Activated CD4-positive, alpha-beta T cell treated with anti-CD3 and anti-CD28 coated beads, Interleukin-2, amount 50 U/mL, for 24 hours (primary cell): Measurements from ENCODE around the gene DDX39B.
A peak's percentile ranks its signal among the peaks of the same experiment; 100 is the strongest.

Experiments
- DNase-seq, 2 donors: peaks; one replicate each; pipeline ENCODE4 v3.0.0-alpha.2; 2020; ENCODE audit warnings: low read depth in 1 of 2, low spot score in 1 of 2

DDX39B gene

DNA sequence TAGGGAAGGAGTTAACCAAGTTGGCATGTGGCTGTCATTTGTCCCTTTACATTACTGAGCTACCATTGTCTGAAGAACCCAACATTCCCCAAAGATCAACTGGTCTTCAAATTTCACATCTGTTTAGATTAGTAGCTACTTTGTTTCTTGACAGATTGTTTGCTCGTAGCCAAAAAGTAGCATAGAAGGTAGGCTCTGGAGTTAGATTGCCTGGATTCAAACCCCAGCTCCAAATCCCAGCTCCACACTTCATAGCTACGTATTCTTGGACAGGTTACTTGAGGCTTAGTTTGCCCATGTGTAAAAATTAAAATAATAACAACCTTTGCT lies 6.7 kb upstream of the DDX39B start:
- no peak for DNase-seq

DNA sequence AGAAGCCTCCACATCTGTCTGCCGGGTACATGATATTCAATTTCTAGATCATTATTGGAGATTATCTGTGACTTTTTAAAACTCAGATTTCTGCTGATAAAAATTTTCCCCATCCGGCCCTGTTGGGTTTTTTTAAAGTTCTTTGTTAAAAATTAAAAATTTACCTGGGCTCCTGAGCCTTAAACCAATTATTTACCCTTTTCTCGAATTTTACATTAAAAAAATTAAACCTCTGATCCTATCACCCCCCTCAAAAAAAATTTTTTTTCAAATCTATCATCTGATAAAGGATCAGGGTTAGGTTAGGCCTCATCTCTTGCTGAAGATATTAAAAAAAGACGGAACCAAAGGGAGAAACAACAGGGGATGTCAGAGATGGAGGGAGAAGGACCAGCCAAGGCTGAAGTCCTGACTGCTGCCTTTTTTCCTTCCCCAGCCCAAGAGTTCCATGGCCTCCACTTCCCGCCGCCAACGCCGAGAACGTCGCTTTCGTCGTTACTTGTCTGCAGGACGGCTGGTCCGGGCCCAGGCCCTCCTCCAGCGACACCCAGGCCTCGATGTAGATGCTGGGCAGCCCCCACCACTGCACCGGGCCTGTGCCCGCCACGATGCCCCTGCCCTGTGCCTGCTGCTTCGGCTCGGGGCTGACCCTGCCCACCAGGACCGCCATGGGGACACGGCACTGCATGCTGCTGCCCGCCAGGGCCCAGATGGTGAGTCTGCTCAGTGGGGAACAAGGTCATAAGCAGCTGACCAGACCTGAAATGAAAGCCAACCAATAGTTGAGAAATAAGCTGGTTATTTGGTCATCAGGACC lies 6.1 kb upstream of the DDX39B start:
- no peak for DNase-seq

DNA sequence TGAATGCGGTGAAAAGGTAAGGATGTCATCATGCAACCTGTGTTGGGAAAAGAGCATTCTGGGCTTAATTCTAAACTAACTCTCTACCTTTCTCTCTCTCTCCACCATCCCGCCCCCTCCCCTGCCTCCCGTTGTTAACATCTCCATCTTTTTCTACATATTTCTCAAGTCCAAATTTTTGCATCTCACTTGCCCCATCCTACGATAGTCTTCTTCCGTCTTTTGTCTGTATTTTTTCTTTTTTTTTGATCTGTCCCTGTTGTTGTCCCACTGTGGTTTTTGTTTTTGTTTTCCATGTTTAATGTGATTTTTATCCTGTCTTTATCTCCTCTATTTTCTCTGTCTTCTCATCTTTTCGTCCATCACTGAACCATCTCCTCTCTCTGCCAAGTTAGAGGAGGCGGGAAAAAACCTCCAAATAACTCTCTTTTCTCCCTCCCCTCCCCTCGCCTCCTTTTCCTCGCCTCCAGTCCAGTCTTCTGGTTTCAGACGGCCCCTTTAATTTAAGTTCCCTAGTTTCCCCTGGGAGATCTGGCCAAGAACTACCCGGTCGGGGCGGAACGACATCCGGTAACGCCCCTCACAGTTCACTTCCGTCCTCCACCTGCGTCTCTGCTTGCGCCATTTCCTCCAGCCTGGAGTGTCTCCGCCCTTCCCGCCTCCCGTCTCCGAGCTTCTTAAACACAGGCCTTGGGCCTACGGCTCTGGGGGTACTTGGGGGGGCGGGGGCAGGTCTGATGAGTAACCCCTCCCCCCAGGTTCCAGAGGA lies 5.3 kb upstream of the DDX39B start, which contains the start of gene NFKBIL1:
Gene NFKBIL1, plus strand, starts transcription at position 651 of the 769 bp plus-strand sequence. Its CDS starts 87 bp downstream, at position 738.
- DNase-seq, result peak; percentile 77 to 91

DNA sequence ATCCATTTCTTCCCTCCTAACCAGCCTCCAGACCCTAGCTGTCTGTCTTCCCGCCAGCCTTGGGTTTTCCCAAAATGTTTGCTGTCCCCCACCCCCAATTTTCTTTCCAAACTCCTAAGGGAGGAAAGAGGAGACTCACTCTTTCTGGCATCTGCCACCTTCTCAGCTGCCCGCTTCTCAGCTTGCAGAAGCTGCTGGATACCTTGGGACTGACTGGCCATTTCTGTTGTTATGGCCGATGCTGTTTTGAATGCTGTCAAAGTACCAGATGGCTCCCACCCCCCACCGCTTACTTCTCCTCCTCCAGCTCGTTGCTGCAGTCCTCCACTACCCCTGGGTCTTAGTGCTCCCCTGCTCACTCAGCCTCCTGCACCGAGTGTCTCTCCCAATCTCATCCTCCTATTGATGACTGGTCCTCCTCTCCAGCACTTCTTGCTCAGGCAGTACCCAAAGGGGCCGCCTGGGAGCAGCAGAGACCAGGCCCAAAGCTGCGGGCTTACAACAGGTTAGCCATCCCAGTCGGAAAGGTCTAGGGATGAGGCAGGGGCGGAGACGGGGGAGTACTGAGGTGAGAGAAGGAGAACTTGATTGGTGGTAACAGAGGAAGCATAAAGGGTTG lies 4.6 kb upstream of the DDX39B start, which contains the start of gene ATP6V1G2:
Gene ATP6V1G2, minus strand, starts transcription at position 270 of the 619 bp plus-strand sequence. Its CDS starts 49 bp downstream, at position 221.
- DNase-seq, result peak; percentile 77 to 83

DNA sequence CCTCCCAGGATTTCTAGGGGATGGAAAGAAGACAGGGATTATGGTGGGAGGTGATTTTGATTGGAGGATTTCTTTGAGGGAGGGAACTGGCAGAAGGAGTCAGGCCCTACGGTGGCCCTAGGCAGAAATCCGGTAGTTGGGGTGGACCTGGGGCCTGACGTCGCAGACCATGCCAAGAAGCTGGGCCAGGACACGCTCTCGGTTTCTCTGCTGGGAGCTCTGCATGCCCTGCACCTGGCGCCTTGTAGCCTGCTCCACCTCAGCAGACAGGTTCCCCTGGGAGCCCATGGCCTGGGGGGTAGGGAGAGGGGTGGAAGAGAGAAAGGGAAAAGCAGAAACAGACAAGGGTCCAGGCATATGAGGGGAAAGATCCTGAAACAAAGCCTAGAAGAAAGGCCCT lies 3.5 kb upstream of the DDX39B start:
- no peak for DNase-seq

DNA sequence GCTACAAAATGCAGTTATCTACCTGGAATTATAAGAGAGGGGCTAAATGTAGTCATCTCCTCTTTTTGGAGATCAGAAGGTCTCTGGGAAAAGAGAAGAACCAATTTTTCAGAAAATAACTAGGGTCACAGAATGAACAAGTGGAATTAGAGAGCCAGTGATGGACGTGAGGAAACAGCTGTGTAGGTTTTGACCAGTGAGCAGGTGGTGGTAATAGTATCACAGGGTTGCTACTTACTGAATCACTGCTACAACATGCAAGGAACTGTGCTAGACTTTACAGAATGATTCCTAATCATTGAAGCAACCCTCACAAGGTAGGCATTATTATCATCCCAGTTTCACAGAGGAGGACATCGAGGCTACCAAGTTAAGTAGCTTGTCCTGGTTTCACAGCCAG lies 2.9 kb upstream of the DDX39B start:
- no peak for DNase-seq

DNA sequence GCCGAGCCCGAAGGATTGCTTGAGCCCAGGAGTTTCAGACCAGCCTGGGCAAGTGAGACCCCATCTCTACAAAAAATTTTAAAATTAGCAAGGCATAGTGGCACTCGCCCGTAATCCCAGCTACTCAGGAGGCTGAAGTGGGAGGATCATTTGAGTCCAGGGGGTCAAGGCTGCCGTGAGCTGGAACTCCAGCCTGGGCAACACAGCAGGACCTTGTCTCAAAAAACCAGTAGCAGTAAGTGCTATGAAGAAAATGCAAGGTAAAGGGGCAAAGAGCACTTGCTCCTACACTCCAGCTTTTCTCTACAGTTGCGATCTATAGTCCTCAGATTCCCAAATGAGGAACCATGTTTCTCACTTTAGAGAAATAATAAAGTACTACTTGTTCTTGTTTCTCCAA lies 1.8 kb upstream of the DDX39B start:
- no peak for DNase-seq

DNA sequence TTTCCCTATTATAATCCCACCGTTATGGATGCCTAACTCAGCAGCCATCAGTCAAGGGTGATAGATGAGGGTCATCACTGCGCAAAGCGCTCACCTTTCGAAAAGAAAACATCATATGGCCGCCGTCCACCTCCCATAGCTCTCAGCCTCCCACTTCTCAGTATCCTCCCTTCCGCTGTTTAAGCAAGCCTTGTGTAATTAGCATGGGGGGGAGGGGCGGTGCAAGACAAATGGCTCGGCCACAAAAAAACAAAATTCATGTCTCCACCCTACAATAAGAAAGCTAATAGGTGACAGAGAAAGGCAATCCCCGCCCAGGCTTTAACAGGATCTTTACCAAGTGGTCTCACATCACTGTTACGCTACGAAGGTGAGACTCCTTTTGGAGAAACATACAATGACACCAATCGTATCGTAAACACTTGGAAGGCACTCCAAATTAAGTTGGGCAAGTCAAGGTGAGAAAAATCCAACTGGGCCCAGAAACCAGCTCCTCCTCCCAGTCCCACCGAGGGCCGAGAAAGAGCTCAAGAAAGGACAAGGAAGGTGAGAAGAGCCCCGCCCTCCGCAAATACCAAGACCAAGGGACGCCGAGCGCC lies 645 bp downstream of the DDX39B start:
- peak in 1 of 2 donors; percentile 44 for DNase-seq

DNA sequence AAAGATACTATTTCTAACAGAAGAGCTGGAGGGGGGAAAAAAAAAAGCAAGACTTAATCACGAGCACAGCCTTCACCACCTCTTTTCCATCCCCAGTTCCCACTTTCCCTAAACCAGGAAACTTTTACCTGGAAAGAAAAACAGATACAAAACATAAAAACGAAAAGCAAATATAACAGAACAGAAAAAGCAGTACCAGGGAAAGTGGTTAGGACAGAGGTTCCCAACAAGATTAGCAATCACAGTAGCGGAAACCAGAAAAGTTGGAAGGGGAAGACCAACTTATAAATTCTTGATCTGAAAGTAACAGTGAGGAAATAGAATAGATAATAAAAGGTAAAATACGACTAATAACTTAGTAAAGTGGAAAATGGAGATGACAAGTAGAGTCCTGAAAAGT lies 1.2 kb downstream of the DDX39B start:
- no peak for DNase-seq

DNA sequence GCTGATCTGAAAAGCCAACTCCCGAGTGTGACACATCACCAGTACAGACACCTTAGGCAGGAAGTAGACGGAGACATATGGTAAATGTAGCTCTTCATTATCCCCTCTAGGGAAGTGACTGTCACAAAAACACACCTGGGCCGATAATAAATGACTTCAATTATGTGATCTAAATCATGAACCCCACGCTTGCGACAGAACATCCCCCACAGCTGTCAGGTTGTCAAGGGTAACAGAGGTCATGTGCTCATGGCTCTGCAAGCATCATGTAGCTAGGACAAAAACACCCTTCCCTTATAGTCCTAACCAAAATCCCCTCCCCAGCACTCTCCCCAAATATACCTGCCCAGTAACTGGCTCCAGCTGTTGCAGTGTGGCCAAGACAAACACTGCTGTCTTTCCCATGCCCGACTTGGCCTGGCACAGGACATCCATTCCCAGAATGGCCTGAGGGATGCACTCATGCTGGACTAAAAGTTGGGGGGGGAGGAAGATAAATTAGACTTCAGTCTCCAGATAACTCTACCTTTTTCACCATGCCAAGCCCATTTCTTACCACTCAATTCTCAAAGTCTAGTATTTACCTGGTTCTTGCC lies 2.9 kb downstream of the DDX39B start:
- DNase-seq, result no peak

DNA sequence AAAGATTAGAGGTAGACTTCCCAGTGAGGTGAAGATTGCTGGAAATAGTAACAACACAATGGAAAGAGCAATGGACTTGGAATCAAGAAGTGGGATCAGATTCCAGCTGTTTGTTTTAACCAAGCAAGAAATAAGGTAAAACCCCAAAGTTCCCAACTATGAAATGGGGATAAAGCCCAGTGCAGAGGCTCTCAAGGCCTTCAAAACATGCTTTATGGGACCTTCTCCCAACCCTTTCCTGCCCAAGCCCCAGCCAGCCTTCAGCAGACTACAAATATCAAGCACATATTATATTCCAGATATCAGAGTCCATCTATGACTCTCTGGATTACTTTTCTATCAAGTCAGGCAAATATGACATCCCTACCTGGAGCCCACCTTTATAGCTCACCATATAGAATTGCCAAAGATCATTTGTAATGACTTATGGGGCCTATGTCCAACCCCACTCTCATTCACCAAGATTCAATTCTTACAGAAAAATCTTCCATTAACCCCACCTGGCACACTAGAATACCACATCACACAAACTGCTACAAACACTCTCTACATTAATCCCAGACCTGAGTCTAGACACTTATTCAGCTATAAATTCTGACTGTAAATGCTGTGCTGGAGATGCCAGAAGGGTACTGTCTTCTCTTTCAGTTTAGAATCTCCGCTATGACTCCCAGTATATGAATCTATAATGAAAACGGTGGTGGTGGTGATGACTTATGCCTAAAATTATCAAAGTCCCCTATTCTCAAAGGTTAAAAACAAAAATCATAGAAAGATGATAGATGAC lies 6.1 kb downstream of the DDX39B start:
- no peak for DNase-seq

DNA sequence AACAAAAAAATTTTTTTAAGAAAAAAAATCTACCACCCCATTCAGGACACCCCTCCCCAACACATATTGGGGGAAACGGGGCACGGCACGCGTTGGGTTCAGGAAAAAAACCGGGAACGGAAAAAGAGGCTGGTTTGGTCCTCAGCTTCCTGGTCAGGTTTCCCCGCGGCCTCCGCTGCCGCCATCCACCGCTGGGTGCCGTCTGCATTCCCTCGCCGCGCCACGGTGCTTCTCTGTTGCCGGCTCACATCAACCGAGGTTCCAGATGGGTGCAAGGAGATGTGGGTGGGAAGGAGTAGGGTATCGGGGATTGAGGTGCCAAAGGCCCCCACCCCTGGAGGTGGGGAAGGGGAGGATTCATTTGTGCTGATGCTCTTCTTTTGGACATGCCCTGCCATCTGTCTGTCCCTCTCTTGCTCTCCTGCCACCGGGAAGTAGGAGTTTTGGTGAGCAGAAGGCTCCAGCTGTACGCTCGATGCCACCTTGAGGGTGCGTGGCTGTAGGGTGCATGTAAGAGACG lies 7.2 kb downstream of the DDX39B start:
- DNase-seq, result no peak

DNA sequence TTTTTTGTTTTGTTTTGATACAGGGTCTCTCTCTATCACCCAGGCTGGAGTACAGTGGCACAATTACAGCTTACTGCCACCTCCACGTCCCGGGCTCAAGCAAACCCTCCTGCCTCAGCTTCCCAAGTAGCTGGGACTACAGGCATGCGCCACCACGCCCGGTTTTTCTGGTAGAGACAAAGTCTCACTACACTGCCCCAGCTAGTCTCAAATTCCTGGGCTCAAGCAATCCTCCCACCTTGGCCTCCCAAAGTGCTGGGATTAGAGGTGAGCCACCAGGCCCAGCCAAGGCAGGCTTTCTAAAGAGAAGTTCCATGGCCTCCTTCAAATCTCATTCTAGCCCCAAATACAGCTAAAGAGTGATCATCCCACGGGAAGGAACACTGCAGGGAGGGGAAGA lies 7.8 kb downstream of the DDX39B start:
- DNase-seq, result no peak

DNA sequence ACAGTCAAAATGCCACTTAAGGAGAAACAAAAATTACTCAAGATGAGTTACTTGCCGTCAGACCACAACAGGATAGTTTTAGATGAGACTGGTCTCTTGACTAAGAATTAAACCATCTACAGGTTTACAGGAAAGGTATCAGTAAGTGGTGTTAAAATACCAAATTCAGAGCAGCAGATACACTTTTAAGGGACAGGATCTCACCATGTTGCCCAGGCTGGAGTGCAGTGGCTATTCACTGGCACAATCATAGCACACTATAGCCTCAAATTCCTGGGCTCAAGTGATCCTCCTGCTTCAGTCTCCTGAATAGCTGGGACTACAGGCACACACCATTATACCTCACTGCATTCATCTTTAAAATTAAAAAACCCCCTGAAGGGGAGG lies 8.4 kb downstream of the DDX39B start:
- no peak for DNase-seq

DNA sequence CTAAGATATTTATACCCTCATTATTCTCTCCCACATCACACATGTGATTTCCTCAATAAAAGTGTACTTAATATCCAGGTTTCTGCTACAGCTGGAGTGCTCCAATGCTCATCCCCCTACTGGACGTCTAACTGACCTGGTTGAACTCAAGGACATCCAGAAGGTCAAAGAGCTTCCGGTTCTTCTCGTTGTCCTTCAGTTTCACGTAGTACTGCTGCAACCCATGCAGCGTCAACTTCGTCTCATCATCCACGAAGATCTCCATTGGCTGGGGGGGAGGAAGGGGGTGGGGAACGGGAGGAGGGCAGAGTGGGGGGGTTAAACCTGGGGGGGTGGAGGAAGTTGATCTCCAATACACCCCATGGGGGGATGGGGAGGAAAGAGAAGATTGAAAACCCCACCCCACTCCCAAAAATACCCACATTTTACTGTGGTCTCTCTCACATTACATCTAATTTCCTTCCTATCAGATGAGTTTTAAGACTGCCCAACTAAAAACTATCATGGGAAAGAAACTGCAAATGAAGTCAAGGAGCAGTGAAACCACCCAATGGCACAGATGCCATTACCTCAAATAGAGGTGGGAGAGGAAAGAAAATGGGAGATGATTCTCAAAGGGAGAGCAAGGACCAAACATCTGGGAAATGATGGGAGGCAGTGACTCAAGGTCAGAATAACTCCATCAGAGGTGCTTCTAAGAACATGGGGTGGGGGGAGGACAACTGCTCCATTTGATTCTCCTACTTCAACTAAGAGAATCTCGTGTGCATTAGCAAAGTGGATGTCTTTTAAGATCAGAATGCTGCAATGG lies 9.0 kb downstream of the DDX39B start:
- no peak for DNase-seq

DNA sequence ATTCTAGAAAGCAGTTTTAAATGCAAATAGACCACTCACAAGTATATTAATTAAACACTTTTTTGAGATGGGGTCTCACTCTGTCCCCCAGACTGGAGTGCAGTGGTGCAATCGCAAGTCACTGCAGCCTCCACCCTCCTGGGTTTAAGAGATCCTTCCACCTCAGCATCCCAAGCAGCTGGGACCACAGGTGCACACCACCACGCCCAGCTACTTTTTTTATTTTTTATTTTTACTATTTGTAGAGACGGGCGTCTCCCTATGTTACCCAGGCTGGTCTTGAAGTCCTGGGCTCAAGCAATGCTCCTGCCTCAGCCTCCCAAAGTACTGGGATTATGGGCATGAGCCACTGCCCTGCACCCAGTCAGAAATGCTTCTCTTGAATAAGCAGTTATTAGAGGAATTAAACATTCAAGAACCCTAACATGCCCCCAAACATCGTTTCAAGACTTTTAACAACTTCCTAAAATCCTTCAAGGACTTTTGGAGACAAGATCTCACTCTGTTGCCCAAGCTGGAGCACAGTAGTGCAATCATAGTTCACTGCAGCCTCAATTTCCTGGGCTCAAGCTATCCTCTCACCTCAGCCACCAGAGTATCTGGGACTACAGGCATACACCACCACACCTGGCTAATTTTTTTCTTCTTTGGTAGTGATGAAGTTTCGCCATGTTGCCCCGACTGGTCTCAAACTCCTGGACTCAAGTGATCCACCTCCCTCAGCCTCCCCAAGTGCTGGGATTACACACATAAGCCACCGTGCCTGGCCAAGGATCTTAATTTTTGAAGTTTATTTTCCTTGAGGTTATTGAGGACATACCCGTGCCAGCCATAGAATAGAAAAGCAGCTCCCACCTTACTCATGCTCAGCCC lies 9.8 kb downstream of the DDX39B start:
- DNase-seq, result no peak

DNA sequence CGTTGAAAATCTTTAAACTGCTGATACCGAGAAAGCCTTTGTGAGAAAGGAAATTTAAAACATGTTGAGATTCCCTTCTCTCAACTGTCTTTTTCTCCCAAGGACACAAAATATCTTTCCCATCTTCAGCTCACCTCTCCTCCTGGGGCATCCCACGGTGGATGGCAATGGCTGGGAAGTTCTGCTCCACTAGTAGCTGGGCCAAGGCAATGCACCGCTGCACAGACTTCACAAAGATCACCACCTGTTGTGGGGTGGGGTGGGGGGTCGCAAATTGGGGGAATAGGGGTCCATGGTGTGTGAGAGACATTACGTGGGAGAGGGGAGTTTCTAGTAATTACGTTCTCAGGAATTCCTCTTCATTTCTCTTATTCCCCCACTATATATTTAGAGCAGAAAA lies 10.6 kb downstream of the DDX39B start:
- DNase-seq, result no peak

DNA sequence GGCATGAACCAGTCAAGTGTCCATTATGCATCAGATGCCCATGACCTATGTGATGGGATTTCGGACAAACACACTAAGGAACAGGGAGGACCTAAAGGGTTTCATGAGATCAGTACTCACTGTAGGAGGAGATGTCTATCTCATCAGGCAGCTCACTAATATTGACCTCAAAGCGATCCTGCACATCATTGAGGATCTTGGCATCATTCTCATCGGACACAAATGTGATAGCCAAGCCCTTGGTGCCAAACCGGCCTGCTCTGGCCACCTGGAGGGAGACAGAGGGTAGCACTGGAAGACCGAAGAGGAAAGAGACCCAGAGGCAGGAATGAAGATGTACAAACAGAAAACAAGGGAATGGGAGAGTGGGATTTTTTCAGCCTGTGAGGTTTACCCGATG lies 11.1 kb downstream of the DDX39B start:
- DNase-seq, result no peak
